Activated T-helper 1 cell treated with anti-CD3 and anti-CD28 coated beads, Interleukin-2, amount 50 U/mL, for 16 hours (primary cell): ENCODE results near the gene TBXT.
"Not testable (repeated sequence)": the region's sequence is repeated elsewhere in the genome, so short reads cannot be mapped to it uniquely, and the experiment has no call there.

Source experiments
- DNase-seq, 2 donors: peaks; one replicate each; pipeline ENCODE4 v3.0.0-alpha.2; 2020; ENCODE audit warnings: low read depth in 1 of 2, low spot score in 1 of 2

The TBXT gene

GRCh38 chr6:166172546-166172945, 4.9 kb upstream of the TBXT start:
- no peak for DNase-seq

DNA sequence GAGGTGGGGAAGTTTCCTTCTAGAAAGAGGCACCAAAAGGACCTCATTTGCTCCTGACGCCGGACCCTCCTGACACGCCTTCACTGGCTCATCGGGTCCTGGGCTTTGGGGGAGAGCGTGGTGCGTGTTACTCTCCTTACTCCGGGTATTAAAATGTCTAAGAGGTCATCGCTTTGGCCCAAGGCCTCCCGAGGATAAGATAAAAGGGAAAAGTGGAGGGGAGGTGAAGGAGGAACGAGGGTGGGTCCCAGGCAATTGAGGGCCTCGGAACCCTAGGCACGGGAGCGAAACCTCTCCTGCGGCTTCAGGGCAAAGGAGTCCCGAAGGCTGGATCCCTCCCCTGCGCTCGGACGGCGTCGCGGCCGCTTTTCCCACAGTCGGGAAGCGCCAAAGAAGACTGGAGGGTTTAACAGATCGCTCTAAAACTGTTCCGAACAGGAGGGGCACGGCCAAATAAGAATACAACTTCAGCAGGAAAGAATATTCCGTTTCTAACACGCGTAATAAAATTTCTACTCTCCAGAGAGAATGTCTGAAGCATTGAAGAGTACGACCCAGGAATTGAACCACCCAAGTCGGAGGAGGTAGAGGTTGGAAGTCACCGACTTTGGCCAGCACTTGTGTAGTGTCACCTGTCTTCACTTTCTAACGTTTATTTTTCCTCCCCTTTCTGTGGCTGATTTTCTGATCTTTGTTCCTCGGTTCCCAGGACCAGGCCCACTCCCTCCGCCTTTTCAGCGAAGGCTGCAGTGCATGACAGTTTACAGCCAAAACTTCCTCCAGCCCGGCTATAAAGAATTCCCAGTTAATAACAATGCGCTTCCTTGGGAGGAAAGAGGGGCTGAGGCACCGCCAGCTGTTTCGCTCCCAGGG, 2.1 kb upstream of the TBXT start:
- DNase-seq: no peak

- no peak for DNase-seq
These were observed 1.2 kb upstream of the TBXT start for GRCh38 chr6:166168616-166169548.

DNA sequence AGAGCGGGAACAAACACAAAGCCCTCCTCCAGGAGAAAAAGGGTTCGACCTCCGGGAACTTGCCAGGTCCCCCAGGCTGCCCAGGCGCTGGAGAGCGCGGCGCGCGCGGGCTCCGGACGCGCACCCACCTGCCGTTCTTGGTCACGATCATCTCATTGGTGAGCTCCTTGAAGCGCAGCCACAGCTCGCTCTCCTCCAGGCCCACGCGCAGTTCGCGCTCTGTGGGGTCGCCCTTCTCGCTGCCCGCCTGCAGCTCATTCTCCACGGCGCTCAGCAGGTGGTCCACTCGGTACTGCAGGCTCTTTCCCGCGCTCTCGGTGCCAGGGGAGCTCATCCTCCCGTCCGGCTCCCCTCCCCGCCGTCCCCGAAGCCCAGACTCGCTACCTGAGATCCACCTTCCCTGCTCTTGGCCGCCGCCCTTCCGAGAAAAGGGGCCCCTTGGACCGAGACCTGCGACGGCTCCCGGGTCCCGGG, 356 bp downstream of the TBXT start:
- no peak for DNase-seq

DNA sequence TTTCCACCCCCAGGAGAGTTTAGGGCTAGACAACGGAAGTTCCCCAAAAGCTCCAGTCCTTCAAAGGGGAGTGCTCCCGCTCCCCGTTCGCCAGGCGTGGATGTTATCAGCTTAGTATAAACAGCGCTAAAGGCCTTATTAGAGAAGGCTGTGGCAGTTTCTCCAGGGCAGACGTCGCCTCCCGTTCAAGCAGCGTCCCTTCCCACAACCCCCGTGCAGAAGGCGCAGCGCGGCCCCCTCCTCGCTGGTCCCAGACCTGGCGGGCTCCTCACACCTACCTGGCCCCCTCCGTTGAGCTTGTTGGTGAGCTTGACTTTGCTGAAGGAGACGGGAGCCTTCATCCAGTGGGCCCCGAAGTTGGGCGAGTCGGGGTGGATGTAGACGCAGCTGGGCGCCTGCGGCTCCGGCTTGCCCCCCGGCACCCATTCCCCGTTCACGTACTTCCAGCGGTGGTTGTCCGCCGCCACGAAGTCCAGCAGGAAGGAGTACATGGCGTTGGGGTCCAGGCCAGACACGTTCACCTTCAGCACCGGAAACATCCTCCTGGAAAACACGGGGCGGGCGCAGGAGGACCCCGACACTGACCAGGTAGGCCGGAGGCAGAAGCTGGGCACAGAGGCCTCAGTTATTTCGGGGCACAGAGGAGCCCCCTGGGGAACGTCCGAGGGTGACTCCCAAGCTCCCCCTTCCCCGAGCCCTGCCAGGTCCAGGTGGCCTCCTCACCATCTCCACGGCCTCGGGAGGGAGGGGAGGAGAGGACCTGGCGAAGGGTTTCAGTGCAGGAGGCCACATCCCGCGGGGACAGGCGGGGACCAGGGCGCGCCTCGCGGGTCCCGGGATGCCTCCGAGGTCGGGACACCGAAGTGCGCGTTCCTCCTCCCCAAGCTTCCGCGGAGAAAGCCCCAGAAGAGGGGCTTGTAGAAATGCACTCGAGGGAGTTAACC, 1.1 kb downstream of the TBXT start:
- no peak for DNase-seq

- DNase-seq: no peak
These were observed 1.9 kb downstream of the TBXT start for GRCh38 chr6:166165558-166166313.

- DNase-seq: no peak
These were observed 4.9 kb downstream of the TBXT start for GRCh38 chr6:166162599-166163342.

GRCh38 chr6:166157930-166158617, 9.6 kb downstream of the TBXT start:
- DNase-seq: no peak

- no peak for DNase-seq
These were observed 10.7 kb downstream of the TBXT start for GRCh38 chr6:166156942-166157341.

GRCh38 chr6:166153966-166154365, 13.7 kb downstream of the TBXT start:
- no peak for DNase-seq

DNA sequence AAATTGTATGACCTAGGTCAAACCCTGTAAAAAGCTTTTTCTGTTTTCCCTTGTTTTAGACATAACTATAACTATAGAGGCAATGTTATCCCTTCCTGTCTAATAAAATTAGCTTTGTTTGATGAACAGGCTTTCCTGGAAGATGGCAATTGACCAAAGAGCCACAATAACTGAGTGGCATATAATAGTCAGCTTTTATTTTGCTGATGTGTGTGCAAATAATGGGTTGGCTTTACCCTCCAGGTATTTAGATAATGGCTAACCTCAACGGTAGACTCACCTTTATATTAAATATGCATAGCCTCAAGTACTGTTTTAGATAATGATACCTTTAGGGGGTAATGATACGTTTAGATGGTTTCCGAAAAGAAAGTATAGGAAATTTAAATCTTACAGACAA, 15.0 kb downstream of the TBXT start:
- no peak for DNase-seq

GRCh38 chr6:166151798-166152197, 15.9 kb downstream of the TBXT start:
- DNase-seq: no peak

DNA sequence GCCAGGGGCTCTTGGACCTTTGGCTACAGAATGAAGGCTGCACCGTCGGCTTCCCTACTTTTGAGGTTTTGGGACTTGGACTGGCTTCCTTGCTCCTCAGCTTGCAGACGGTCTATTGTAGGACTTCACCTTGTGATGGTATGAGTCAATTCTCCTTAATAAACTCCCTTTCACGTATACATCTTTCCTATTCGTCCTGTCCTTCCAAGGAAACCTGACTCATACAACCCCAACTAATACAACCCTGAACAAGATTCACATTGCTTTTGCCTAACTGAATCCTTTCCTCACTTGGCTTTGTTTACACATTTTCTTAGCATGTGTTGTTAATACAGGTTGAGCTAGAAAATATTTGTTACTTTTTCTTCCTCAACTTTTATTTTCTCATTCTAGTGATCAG, 21.9 kb downstream of the TBXT start:
- DNase-seq: no peak

DNA sequence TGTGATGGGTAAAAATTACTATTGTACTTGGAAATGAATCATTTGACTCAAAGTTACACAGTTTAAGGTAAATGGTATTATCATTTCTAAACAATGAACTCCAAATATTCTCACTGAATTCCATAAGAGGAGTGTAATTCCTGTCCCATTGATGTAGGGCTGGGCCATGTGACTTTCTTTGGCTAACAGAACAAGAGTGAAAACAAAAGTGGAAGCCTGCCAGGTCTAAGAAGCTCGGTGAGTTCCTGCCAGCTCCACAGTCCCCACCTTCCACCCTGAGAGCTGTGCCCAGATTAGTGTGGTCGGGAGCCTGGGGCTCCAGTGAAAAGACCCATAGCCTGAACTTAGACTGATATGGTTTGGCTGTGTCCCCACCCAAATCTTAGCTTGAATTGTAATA, 24.6 kb downstream of the TBXT start:
- DNase-seq: no peak

- DNase-seq: no peak
These were observed 39.8 kb downstream of the TBXT start for GRCh38 chr6:166127624-166128472.

DNA sequence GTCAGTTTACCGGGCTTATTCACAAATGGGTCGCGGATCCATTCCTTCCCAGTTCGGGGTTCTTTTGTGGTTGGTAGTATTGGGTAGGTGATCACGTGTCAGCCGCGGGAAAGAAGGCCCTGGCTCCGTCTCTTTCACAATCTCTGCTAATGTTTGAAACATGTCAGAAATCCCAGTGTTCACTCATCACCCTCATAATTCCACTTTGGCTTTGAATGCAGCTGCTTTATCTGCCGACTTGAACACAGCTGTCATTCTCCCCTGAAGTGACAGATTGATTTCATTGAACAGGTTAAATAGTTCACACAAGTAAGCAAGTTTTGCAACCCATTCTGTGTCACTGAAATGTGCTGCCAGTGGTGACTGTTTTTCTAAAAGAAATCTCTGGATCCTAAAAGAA, 44.5 kb downstream of the TBXT start:
- DNase-seq: not testable (repeated sequence)

DNA sequence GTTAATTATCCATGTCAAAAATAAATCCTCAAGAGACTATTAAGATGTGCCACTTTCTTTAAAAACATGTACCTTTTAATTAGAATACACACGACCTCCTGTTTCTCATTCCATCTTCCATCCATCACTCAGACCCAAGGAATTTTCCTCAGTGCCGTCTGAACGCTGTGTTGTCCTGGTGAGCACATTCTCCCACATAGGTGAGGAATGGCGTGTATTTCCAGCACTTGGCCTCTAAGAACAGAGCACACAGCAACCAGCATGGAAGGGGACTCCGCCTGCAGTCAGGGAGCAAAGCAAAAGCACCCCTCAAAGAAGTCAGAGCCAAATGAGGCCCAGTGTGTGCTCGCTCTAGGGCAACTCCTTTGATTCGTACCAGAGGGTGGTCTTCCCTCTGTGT, 45.9 kb downstream of the TBXT start:
- DNase-seq: no peak
